ENCODE data around the gene SHISAL2A.

DNA sequence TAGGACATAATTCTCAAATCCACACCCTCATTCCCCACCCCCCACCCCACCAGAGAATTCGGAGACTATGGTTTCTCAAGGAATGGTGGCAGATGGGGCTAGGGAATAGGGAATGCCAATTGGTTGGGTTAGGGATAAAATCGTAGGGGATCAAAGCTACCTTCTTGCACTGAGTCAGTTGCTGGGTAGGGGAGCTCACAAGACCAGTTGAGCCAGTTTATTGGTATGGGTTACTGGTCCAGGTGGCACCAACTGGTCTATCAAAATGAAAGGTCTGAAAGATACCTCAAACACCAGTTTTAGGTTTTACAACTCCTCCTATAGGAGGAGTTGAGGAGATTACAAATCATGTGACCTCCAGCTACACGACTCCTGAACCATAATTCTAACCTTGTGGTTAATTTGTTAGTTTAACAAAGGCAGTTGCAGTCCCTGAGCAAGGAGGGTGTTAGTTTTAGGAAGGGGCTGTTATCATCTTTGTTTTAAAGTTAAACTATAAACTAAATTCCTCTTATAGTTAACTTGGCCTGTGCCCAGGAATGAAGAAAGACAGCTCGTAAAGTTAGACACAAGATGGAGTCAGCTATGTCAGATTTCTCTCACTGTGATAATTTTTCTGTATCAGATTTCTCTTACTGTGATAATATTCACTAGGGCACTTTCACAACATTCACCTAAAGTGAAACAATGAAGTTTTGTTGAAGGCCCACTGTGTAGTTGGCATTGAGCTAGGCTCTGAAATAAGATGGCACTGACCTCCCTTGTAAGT, 2.5 kb downstream of the SHISAL2A start:
- TF ChIP-seq, protein P1, sequence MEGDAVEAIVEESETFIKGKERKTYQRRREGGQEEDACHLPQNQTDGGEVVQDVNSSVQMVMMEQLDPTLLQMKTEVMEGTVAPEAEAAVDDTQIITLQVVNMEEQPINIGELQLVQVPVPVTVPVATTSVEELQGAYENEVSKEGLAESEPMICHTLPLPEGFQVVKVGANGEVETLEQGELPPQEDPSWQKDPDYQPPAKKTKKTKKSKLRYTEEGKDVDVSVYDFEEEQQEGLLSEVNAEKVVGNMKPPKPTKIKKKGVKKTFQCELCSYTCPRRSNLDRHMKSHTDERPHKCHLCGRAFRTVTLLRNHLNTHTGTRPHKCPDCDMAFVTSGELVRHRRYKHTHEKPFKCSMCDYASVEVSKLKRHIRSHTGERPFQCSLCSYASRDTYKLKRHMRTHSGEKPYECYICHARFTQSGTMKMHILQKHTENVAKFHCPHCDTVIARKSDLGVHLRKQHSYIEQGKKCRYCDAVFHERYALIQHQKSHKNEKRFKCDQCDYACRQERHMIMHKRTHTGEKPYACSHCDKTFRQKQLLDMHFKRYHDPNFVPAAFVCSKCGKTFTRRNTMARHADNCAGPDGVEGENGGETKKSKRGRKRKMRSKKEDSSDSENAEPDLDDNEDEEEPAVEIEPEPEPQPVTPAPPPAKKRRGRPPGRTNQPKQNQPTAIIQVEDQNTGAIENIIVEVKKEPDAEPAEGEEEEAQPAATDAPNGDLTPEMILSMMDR (optimal IDR thresholded peaks at IDR 0.05 in 1 of 3, IDR thresholded peaks at IDR 0.05 in 1 of 3, conservative IDR thresholded peaks at IDR 0.05 in 1 of 3; ENCODE audit: extremely low read depth in 1 of 3, insufficient read depth in 2 of 3, low read length in 3 of 3) = no peak
- no peak for TF ChIP-seq EZH2 (IDR thresholded peaks at IDR 0.05; ENCODE audit: low read length)
